ENCODE measurements around the gene IL12RB2.

Gene IL12RB2

GRCh38 chr1:67294836-67295617 is 12.6 kb upstream of the IL12RB2 start:
- Histone ChIP-seq H3K9ac (ENCODE audit: low read depth, low read length) (no peak overlapping the region), H3K4me1 (ENCODE audit: insufficient read depth, low read length) (no peaks in the 10 kb centered on the region), H3K9me3 (ENCODE audit: control insufficient read depth, insufficient read depth, low read length) (peaks cover 6% of the 10 kb centered on the region; the same call in 1 of the 2 replicates), H3K36me3 (ENCODE audit: insufficient read depth, low read length) (no peaks in the 10 kb centered on the region)

GRCh38 chr1:67298762-67299161 is 8.9 kb upstream of the IL12RB2 start:
- Histone ChIP-seq H3K9me3 (ENCODE audit: control insufficient read depth, insufficient read depth, low read length) (no peaks in the 10 kb centered on the region), H3K4me1 (ENCODE audit: insufficient read depth, low read length) (no peaks in the 10 kb centered on the region), H3K9ac (ENCODE audit: low read depth, low read length) (no peak overlapping the region), H3K36me3 (ENCODE audit: insufficient read depth, low read length) (no peaks in the 10 kb centered on the region)

DNA sequence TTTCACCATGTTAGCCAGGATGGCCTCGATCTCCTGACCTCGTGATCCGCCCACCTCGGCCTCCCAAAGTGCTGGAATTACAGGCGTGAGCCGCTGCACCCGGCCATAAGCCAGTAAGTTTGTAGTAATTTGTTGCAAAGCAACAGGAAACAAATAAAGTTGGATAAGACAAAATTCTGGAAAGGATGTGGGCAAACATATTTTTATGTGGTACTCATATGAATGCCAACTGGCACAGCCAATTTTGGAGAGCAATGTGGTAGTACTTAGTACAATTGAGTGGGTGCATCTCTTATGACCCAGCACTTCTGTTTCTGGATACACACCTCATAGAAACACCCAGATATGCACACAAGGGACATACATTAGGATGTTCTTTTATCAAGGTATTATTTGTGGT is 8.4 kb upstream of the IL12RB2 start:
- Histone ChIP-seq H3K36me3 (ENCODE audit: insufficient read depth, low read length) (no peaks in the 10 kb centered on the region), H3K4me1 (ENCODE audit: insufficient read depth, low read length) (no peaks in the 10 kb centered on the region), H3K9me3 (ENCODE audit: control insufficient read depth, insufficient read depth, low read length) (no peaks in the 10 kb centered on the region), H3K9ac (ENCODE audit: low read depth, low read length) (no peak overlapping the region)

DNA sequence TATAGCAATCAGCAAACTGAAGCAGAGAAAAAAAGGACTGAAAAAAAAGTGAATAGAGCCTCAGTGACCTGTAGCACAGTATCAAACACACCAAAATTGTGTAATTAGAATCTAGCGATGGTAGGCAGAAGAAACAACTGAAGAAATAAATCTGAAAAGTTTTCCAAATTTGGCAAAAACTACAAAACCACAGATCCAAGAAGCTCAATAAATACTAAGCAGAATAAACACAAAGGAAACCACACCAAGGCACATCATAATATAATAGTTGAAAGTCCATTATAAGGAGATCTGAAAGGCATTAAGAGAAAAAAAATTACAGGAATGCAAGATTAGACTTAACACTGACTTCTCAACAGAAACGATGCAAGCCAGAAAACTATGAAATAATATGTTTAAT is 7.1 kb upstream of the IL12RB2 start:
- H3K9ac ChIP-seq (ENCODE audit: low read depth, low read length) = no peak overlapping the region
- H3K9me3 ChIP-seq (ENCODE audit: control insufficient read depth, insufficient read depth, low read length) = no peaks in the 10 kb centered on the region; the same call in 1 of the 2 replicates
- H3K4me1 ChIP-seq (ENCODE audit: insufficient read depth, low read length) = no peaks in the 10 kb centered on the region
- H3K36me3 ChIP-seq (ENCODE audit: insufficient read depth, low read length) = no peaks in the 10 kb centered on the region

DNA sequence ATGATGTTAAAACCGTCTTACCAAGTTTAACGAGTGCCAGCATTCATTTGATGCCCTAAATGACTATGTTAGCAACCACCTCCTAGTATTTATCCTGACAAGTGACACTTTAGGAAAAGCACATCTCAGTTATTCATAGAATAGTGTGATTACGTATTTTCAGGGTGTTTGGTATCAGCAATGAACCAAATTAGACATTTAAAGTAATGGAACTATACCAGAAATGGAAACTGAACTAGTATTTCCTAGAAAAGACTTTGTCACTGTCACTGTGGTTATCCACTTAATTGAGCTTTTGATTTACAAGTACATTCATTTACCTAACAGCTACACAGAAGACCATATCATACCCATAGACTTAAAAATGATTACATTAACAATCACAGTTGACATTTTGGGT is 3.6 kb upstream of the IL12RB2 start:
- no peaks in the 10 kb centered on the region for H3K4me1 ChIP-seq (ENCODE audit: insufficient read depth, low read length)
- H3K9ac ChIP-seq (ENCODE audit: low read depth, low read length) = no peak overlapping the region
- no peaks in the 10 kb centered on the region for H3K36me3 ChIP-seq (ENCODE audit: insufficient read depth, low read length)
- H3K9me3 ChIP-seq (ENCODE audit: control insufficient read depth, insufficient read depth, low read length) = no peaks in the 10 kb centered on the region; the same call in 1 of the 2 replicates

- no peaks in the 10 kb centered on the region; the same call in 1 of the 2 replicates for H3K9me3 ChIP-seq (ENCODE audit: control insufficient read depth, insufficient read depth, low read length)
- no peaks in the 10 kb centered on the region for H3K36me3 ChIP-seq (ENCODE audit: insufficient read depth, low read length)
- H3K4me1 ChIP-seq (ENCODE audit: insufficient read depth, low read length) = no peaks in the 10 kb centered on the region
- H3K9ac ChIP-seq (ENCODE audit: low read depth, low read length) = no peak overlapping the region
Measured at GRCh38 chr1:67306547-67306946, 1.1 kb upstream of the IL12RB2 start.

- H3K36me3 ChIP-seq (ENCODE audit: insufficient read depth, low read length) = no peaks in the 10 kb centered on the region
- peak overlapping the region; percentile 66; the same call in 1 of the 2 replicates for H3K9ac ChIP-seq (ENCODE audit: low read depth, low read length)
- H3K4me1 ChIP-seq (ENCODE audit: insufficient read depth, low read length) = no peaks in the 10 kb centered on the region
Measured at GRCh38 chr1:67308136-67308535, 463 bp downstream of the IL12RB2 start.

GRCh38 chr1:67312615-67313014 is 4.9 kb downstream of the IL12RB2 start:
- no peaks in the 10 kb centered on the region for H3K9me3 ChIP-seq (ENCODE audit: control insufficient read depth, insufficient read depth, low read length)
- no peaks in the 10 kb centered on the region for H3K36me3 ChIP-seq (ENCODE audit: insufficient read depth, low read length)
- H3K4me1 ChIP-seq (ENCODE audit: insufficient read depth, low read length) = peaks cover 7% of the 10 kb centered on the region
- H3K9ac ChIP-seq (ENCODE audit: low read depth, low read length) = no peak overlapping the region

More at GRCh38 chr1:67308136-67308535, 463 bp downstream of the IL12RB2 start:
- no peaks in the 10 kb centered on the region; the same call in 1 of the 2 replicates for H3K9me3 ChIP-seq (ENCODE audit: control insufficient read depth, insufficient read depth, low read length)

- Histone ChIP-seq H3K9me3 (ENCODE audit: control insufficient read depth, insufficient read depth, low read length) (no peaks in the 10 kb centered on the region), H3K9ac (ENCODE audit: low read depth, low read length) (no peak overlapping the region), H3K4me1 (ENCODE audit: insufficient read depth, low read length) (peaks cover 7% of the 10 kb centered on the region), H3K36me3 (ENCODE audit: insufficient read depth, low read length) (no peaks in the 10 kb centered on the region)
Measured at GRCh38 chr1:67313934-67314671, 6.4 kb downstream of the IL12RB2 start.

GRCh38 chr1:67314696-67315095 is 7.0 kb downstream of the IL12RB2 start:
- H3K36me3 ChIP-seq (ENCODE audit: insufficient read depth, low read length) = no peaks in the 10 kb centered on the region
- H3K9me3 ChIP-seq (ENCODE audit: control insufficient read depth, insufficient read depth, low read length) = no peaks in the 10 kb centered on the region
- peaks cover 7% of the 10 kb centered on the region for H3K4me1 ChIP-seq (ENCODE audit: insufficient read depth, low read length)
- no peak overlapping the region for H3K9ac ChIP-seq (ENCODE audit: low read depth, low read length)

DNA sequence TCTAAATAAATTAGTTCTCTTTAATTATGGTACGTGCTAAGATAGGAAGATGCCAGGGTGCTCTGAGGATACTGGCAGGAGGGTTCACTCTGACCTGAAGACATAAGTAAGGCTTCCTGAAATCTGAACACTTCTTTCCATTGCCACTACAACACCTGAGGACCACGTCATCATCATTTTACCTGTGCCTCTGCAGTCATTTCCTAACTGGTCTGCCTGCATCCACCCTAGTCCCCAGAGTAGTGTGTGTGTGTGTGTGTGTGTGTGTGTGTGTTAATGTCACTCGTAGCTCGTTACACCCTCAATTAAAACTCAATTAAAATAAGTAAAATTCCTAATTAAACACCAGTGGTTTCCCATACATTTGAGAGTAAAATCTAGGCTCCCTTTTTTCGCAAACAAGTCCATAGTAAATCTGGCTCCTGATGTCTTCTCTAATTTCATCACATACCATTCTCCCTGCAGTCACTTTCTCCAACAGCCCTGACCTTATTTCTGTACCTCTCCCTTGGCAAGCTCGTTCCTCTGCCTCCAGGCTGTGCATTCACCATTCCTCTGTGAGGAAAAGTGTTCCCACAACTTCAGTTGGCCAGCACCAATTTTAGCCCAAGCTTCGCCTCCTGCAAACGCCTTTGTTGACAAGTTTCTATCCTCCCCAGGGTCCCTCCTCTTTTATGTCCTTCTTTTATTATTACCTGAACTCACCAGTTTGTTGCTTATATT is 8.7 kb downstream of the IL12RB2 start:
- H3K9ac ChIP-seq (ENCODE audit: low read depth, low read length) = no peak overlapping the region
- no peaks in the 10 kb centered on the region for H3K9me3 ChIP-seq (ENCODE audit: control insufficient read depth, insufficient read depth, low read length)
- peaks cover 7% of the 10 kb centered on the region for H3K4me1 ChIP-seq (ENCODE audit: insufficient read depth, low read length)
- no peaks in the 10 kb centered on the region for H3K36me3 ChIP-seq (ENCODE audit: insufficient read depth, low read length)

GRCh38 chr1:67316918-67317317 is 9.2 kb downstream of the IL12RB2 start:
- H3K36me3 ChIP-seq (ENCODE audit: insufficient read depth, low read length) = no peaks in the 10 kb centered on the region
- no peaks in the 10 kb centered on the region for H3K9me3 ChIP-seq (ENCODE audit: control insufficient read depth, insufficient read depth, low read length)
- peaks cover 7% of the 10 kb centered on the region for H3K4me1 ChIP-seq (ENCODE audit: insufficient read depth, low read length)
- no peak overlapping the region for H3K9ac ChIP-seq (ENCODE audit: low read depth, low read length)

DNA sequence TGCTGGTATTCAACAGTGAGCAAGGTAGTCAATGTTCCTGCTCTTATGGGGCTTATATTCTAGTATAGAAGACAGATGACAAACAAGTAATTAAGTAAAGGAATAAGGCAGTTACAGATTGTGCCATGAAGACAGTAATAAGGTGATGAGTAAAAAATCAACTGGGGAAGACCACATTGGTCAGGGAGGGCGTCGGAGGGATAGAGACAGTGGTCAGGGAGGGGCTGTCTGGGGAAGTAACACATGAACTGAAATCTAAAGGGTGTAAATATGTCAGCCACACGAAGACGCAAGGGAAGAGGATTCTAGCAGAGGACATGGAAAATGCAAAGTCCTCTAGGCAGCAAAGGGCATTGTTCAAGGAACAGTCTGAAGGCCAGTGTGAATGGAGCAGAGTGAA is 10.1 kb downstream of the IL12RB2 start:
- no peaks in the 10 kb centered on the region for H3K36me3 ChIP-seq (ENCODE audit: insufficient read depth, low read length)
- H3K9me3 ChIP-seq (ENCODE audit: control insufficient read depth, insufficient read depth, low read length) = no peaks in the 10 kb centered on the region
- peaks cover 7% of the 10 kb centered on the region for H3K4me1 ChIP-seq (ENCODE audit: insufficient read depth, low read length)
- no peak overlapping the region for H3K9ac ChIP-seq (ENCODE audit: low read depth, low read length)

DNA sequence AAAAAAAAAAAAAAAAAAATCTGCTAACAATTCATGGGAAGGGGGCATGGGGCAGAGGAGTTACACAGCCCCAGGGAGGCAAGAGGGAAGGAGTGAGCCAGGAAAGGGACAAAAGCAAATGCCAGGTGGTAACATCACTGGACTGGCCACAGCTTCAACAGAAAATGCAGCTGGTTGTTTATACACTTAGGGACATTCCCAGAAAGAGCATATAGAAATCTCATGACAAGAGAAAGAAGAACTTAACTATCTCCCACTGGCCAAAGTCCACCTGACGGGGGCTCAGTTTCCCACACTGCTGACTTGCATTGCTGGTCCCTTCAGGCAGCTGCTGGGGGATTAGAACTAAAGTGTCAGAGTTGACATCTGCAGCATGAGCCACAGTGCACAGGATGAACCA is 14.8 kb downstream of the IL12RB2 start:
- H3K9ac ChIP-seq (ENCODE audit: low read depth, low read length) = no peak overlapping the region
- no peaks in the 10 kb centered on the region for H3K9me3 ChIP-seq (ENCODE audit: control insufficient read depth, insufficient read depth, low read length)
- H3K4me1 ChIP-seq (ENCODE audit: insufficient read depth, low read length) = no peaks in the 10 kb centered on the region
- H3K36me3 ChIP-seq (ENCODE audit: insufficient read depth, low read length) = no peaks in the 10 kb centered on the region
